Measurements from ENCODE around the gene CCDC57.
A peak's percentile ranks its signal among the peaks of the same experiment; 100 is the strongest.

Gene CCDC57

DNA sequence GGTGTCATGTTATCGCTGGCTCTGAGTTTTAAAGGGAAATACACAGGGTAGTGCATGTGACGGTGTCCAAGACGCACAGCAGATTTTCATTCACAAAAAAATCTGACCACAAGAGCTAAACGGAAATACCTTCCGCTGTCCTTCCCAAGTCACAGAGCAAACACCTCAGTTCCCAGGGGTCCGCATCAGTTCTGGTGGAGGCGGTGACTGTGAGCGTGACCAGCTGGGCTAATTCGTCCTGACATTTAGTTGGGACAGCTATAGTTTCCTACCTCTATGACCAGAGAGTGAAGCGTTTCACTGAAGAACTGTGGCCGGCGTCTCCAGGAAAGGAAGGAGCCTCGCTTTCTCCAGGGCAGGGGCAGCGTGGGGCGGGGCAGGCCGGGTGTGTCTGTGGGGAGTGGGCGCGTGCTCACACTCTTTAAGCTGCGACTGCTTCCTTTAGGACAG lies 104.1 kb downstream of the CCDC57 start:
- Histone ChIP-seq H3K4me1 (ENCODE audit: control insufficient read depth, insufficient read depth, low read depth, low read length) (peaks cover 30% of the 10 kb centered on the region), H2BK15ac (ENCODE audit: low read depth, poor library complexity, severe bottlenecking) (no peak overlapping the region), H3K79me1 (replicated peaks; ENCODE audit: low read length, poor library complexity, severe bottlenecking) (no peaks in the 10 kb centered on the region), H3K23ac (ENCODE audit: low read length in 2 of 2) (no peak overlapping the region), H3K27ac (ENCODE audit: low read length, poor library complexity, severe bottlenecking) (no peak overlapping the region), H3K4me3 (ENCODE audit: insufficient read depth in 1 of 2, low read depth in 1 of 2, low read length in 2 of 2) (no peak overlapping the region), H2BK5ac (ENCODE audit: low read depth, low read length, poor library complexity, severe bottlenecking) (no peak overlapping the region), H3K14ac (ENCODE audit: low read length in 2 of 2) (no peak overlapping the region), H3K18ac (ENCODE audit: low read depth in 1 of 2, low read length in 2 of 2) (no peak overlapping the region), H2AFZ (ENCODE audit: low read depth, low read length) (no peak overlapping the region), H2BK12ac (ENCODE audit: low read length in 2 of 2) (no peak overlapping the region), H2BK120ac (ENCODE audit: low read depth, low read length) (no peak overlapping the region), H2AK5ac (ENCODE audit: low read length, severe bottlenecking) (no peak overlapping the region), H4K8ac (ENCODE audit: low read length) (no peak overlapping the region), H3K36me3 (ENCODE audit: control insufficient read depth in 1 of 2, insufficient read depth in 2 of 2, low read depth in 1 of 2, low read length in 2 of 2) (peaks cover 28 to 35% of the 10 kb centered on the region in 2 experiments), H3K4ac (ENCODE audit: low read depth in 1 of 2, low read length in 2 of 2) (no peak overlapping the region), H4K91ac (ENCODE audit: low read length) (no peak overlapping the region), H3K9ac (ENCODE audit: low read length) (no peak overlapping the region), H3K27me3 (ENCODE audit: control insufficient read depth in 1 of 2, insufficient read depth in 1 of 2, low read length in 2 of 2) (no peaks in the 10 kb centered on the region), H3K9me3 (ENCODE audit: control insufficient read depth, low read length) (no peaks in the 10 kb centered on the region), H3K4me2 (ENCODE audit: low read length, poor library complexity, severe bottlenecking) (no peak overlapping the region)
- WGBS, result 87% methylated on average over 19 of the region's 19 CpGs
- no peak for DNase-seq

DNA sequence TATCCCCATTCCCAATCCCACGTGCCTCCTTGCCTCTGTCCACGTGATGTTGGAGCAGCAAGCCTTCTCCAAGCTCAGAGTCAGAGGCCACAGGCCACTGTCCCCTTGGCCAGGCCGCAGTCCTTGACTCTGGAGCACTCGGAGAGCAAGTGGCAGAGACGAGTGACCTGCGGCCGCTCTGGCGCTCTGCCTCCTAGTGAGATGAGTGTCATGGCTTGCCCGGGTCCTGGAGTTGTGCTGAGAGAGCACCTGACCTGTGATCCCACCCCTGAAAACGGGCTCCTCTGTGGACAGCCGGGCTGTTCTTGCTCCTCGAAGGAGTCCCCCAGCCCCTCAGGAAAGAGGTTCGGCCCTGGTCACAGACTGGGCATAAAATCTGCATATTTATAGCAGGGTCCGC lies 104.6 kb downstream of the CCDC57 start:
- no peak overlapping the region for H2AK5ac ChIP-seq (ENCODE audit: low read length, severe bottlenecking)
- H3K27ac ChIP-seq (ENCODE audit: low read length, poor library complexity, severe bottlenecking), result no peak overlapping the region
- H3K18ac ChIP-seq (ENCODE audit: low read depth in 1 of 2, low read length in 2 of 2), result no peak overlapping the region
- no peak for DNase-seq
- no peak overlapping the region for H2AFZ ChIP-seq (ENCODE audit: low read depth, low read length)
- no peak overlapping the region for H2BK120ac ChIP-seq (ENCODE audit: low read depth, low read length)
- H4K91ac ChIP-seq (ENCODE audit: low read length), result no peak overlapping the region
- no peak overlapping the region for H2BK15ac ChIP-seq (ENCODE audit: low read depth, poor library complexity, severe bottlenecking)
- no peak overlapping the region for H3K9ac ChIP-seq (ENCODE audit: low read length)
- H3K23ac ChIP-seq (ENCODE audit: low read length in 2 of 2), result no peak overlapping the region
- no peak overlapping the region for H4K8ac ChIP-seq (ENCODE audit: low read length)
- H3K4me2 ChIP-seq (ENCODE audit: low read length, poor library complexity, severe bottlenecking), result no peak overlapping the region
- peaks cover 30% of the 10 kb centered on the region for H3K4me1 ChIP-seq (ENCODE audit: control insufficient read depth, insufficient read depth, low read depth, low read length)
- H3K27me3 ChIP-seq (ENCODE audit: control insufficient read depth in 1 of 2, insufficient read depth in 1 of 2, low read length in 2 of 2), result no peaks in the 10 kb centered on the region
- H2BK5ac ChIP-seq (ENCODE audit: low read depth, low read length, poor library complexity, severe bottlenecking), result no peak overlapping the region
- H2BK12ac ChIP-seq (ENCODE audit: low read length in 2 of 2), result no peak overlapping the region
- H3K4ac ChIP-seq (ENCODE audit: low read depth in 1 of 2, low read length in 2 of 2), result no peak overlapping the region
- 89% methylated on average over 14 of the region's 14 CpGs for WGBS
- H3K9me3 ChIP-seq (ENCODE audit: control insufficient read depth, low read length), result no peaks in the 10 kb centered on the region
- H3K4me3 ChIP-seq (ENCODE audit: insufficient read depth in 1 of 2, low read depth in 1 of 2, low read length in 2 of 2), result no peak overlapping the region
- no peak overlapping the region for H3K14ac ChIP-seq (ENCODE audit: low read length in 2 of 2)
- H3K79me1 ChIP-seq (replicated peaks; ENCODE audit: low read length, poor library complexity, severe bottlenecking), result no peaks in the 10 kb centered on the region
- peaks cover 23 to 30% of the 10 kb centered on the region in 2 experiments for H3K36me3 ChIP-seq (ENCODE audit: control insufficient read depth in 1 of 2, insufficient read depth in 2 of 2, low read depth in 1 of 2, low read length in 2 of 2)

GRCh38 chr17:82107341-82107860 lies 105.2 kb downstream of the CCDC57 start:
- Histone ChIP-seq H3K27ac (ENCODE audit: low read length, poor library complexity, severe bottlenecking) (no peak overlapping the region), H3K4me1 (ENCODE audit: control insufficient read depth, insufficient read depth, low read depth, low read length) (peaks cover 33% of the 10 kb centered on the region)

DNA sequence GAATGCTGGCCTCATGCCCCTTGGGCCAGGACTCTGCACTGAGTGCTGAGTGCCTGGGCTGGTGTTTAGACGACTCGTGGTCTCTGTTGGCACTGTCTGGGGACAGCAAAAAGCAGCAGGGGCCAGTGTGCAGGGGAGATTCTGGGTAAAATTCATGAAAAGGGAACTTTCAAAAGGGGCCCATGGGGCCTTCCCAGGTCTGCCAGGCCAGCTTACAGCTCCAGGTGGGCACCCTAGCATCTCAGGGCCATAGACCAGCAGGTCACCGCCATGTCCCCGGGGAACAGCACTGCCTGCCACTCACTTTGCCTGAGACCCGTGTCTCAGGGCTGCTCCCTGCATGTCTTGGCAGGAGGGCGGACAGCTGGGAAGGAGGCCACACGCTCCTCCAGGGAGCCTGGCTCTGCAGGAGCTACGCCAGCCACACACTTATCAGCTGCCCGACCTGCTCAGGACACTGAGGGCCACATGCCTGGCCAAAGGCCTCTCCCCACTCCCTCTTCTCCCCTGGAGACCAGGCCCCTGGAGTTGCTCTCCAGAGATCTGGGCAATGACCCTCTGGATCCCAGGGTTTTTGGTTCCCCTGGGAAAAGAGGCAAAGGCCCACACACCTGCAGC lies 105.8 kb downstream of the CCDC57 start:
- Histone ChIP-seq H2BK5ac (ENCODE audit: low read depth, low read length, poor library complexity, severe bottlenecking) (no peak overlapping the region), H3K4me2 (ENCODE audit: low read length, poor library complexity, severe bottlenecking) (peak overlapping the region; percentile 26), H2AK5ac (ENCODE audit: low read length, severe bottlenecking) (peak overlapping the region; percentile 6), H3K4me3 (ENCODE audit: insufficient read depth in 1 of 2, low read depth in 1 of 2, low read length in 2 of 2) (no peak overlapping the region), H3K27ac (ENCODE audit: low read length, poor library complexity, severe bottlenecking) (no peak overlapping the region), H3K4ac (ENCODE audit: low read depth in 1 of 2, low read length in 2 of 2) (peak overlapping the region; percentile 76 to 82), H3K18ac (ENCODE audit: low read depth in 1 of 2, low read length in 2 of 2) (peak overlapping the region; percentile 89 to 92), H3K23ac (ENCODE audit: low read length in 2 of 2) (no peak overlapping the region), H3K9me3 (ENCODE audit: control insufficient read depth, low read length) (no peaks in the 10 kb centered on the region), H3K27me3 (ENCODE audit: control insufficient read depth in 1 of 2, insufficient read depth in 1 of 2, low read length in 2 of 2) (no peaks in the 10 kb centered on the region), H4K8ac (ENCODE audit: low read length) (peak overlapping the region; percentile 96), H3K9ac (ENCODE audit: low read length) (no peak overlapping the region), H2AFZ (ENCODE audit: low read depth, low read length) (peak overlapping the region; percentile 57), H3K79me1 (replicated peaks; ENCODE audit: low read length, poor library complexity, severe bottlenecking) (peaks cover 2% of the 10 kb centered on the region), H2BK12ac (ENCODE audit: low read length in 2 of 2) (peak overlapping the region; percentile 4 to 98), H3K36me3 (ENCODE audit: control insufficient read depth in 1 of 2, insufficient read depth in 2 of 2, low read depth in 1 of 2, low read length in 2 of 2) (peaks cover 11 to 21% of the 10 kb centered on the region in 2 experiments), H4K91ac (ENCODE audit: low read length) (peak overlapping the region; percentile 93), H3K14ac (ENCODE audit: low read length in 2 of 2) (peak overlapping the region in 1 of 2 experiments; percentile 53), H2BK120ac (ENCODE audit: low read depth, low read length) (peak overlapping the region; percentile 2), H3K4me1 (ENCODE audit: control insufficient read depth, insufficient read depth, low read depth, low read length) (peaks cover 38% of the 10 kb centered on the region), H2BK15ac (ENCODE audit: low read depth, poor library complexity, severe bottlenecking) (peak overlapping the region; percentile 71)
- WGBS, result 72% methylated on average over 9 of the region's 9 CpGs
- no peak for DNase-seq

More at GRCh38 chr17:82107341-82107860, 105.2 kb downstream of the CCDC57 start:
- no peaks in the 10 kb centered on the region for H3K27me3 ChIP-seq (ENCODE audit: control insufficient read depth in 1 of 2, insufficient read depth in 1 of 2, low read length in 2 of 2)
- H4K8ac ChIP-seq (ENCODE audit: low read length), result no peak overlapping the region
- H3K9me3 ChIP-seq (ENCODE audit: control insufficient read depth, low read length), result no peaks in the 10 kb centered on the region
- no peak overlapping the region for H2BK5ac ChIP-seq (ENCODE audit: low read depth, low read length, poor library complexity, severe bottlenecking)
- H3K23ac ChIP-seq (ENCODE audit: low read length in 2 of 2), result no peak overlapping the region
- peak overlapping the region; percentile 4 to 98 for H2BK12ac ChIP-seq (ENCODE audit: low read length in 2 of 2)
- H2AK5ac ChIP-seq (ENCODE audit: low read length, severe bottlenecking), result no peak overlapping the region
- no peak for DNase-seq
- no peak overlapping the region for H3K18ac ChIP-seq (ENCODE audit: low read depth in 1 of 2, low read length in 2 of 2)
- no peak overlapping the region for H3K4ac ChIP-seq (ENCODE audit: low read depth in 1 of 2, low read length in 2 of 2)
- no peak overlapping the region for H3K4me3 ChIP-seq (ENCODE audit: insufficient read depth in 1 of 2, low read depth in 1 of 2, low read length in 2 of 2)
- no peak overlapping the region for H2AFZ ChIP-seq (ENCODE audit: low read depth, low read length)
- no peak overlapping the region for H3K9ac ChIP-seq (ENCODE audit: low read length)
- peak overlapping the region; percentile 93 for H4K91ac ChIP-seq (ENCODE audit: low read length)
- H2BK120ac ChIP-seq (ENCODE audit: low read depth, low read length), result no peak overlapping the region
- WGBS, result 93% methylated on average over 24 of the region's 24 CpGs
- H3K79me1 ChIP-seq (replicated peaks; ENCODE audit: low read length, poor library complexity, severe bottlenecking), result peaks cover 2% of the 10 kb centered on the region
- H3K14ac ChIP-seq (ENCODE audit: low read length in 2 of 2), result no peak overlapping the region
- H3K36me3 ChIP-seq (ENCODE audit: control insufficient read depth in 1 of 2, insufficient read depth in 2 of 2, low read depth in 1 of 2, low read length in 2 of 2), result peaks cover 17 to 25% of the 10 kb centered on the region in 2 experiments
- peak overlapping the region; percentile 12 for H2BK15ac ChIP-seq (ENCODE audit: low read depth, poor library complexity, severe bottlenecking)
- H3K4me2 ChIP-seq (ENCODE audit: low read length, poor library complexity, severe bottlenecking), result no peak overlapping the region
